HL-60 (cell line): ENCODE measurements around the gene HABP2.

Experiments
- DNase-seq, 2 experiments: peaks; one replicate each; pipeline ENCODE4 v3.0.0-alpha.2; 2010 to 2020; ENCODE audit warnings: low read depth in 1 of 2, low spot score in 1 of 2
- H3K27ac ChIP-seq: fragments of 250-450 bp; sonication (Bioruptor Pico); replicated peaks from 2 replicates; pipeline ENCODE4 v1.5.1; 2020; ENCODE audit warnings: mild to moderate bottlenecking, moderate library complexity
- H3K27me3 ChIP-seq: fragments of 250-450 bp; sonication (Bioruptor Pico); 2 replicates; pipeline ENCODE4 v1.5.1; 2021; ENCODE audit warnings: mild to moderate bottlenecking, moderate library complexity; ENCODE audit not compliant: insufficient read depth, poor library complexity, severe bottlenecking
- H3K4me3 ChIP-seq: replicated peaks from 2 replicates; pipeline ENCODE4 v1.5.1; 2011; ENCODE audit warnings: mild to moderate bottlenecking, control low read depth, low read length; ENCODE audit not compliant: insufficient read depth
- CTCF ChIP-seq: IDR thresholded peaks from one replicate; pipeline ENCODE4 v1.5.1; 2011; ENCODE audit warnings: low read length, control low read depth, inconsistent platforms; ENCODE audit not compliant: insufficient read depth
- GABPA ChIP-seq: IDR thresholded peaks from 2 replicates; pipeline ENCODE4 v1.6.1; 2012; ENCODE audit warnings: low read depth
- POLR2AphosphoS5 ChIP-seq: IDR thresholded peaks from 2 replicates; pipeline ENCODE4 v1.6.1; 2012; ENCODE audit warnings: low read depth
- REST ChIP-seq: IDR thresholded peaks from 2 replicates; pipeline ENCODE4 v1.6.1; 2012; ENCODE audit warnings: low read depth; ENCODE audit not compliant: insufficient replicate concordance
- SPI1 ChIP-seq: IDR thresholded peaks from 2 replicates; pipeline ENCODE4 v1.6.1; 2012; ENCODE audit warnings: low read depth, mild to moderate bottlenecking, borderline replicate concordance

The HABP2 gene

DNA sequence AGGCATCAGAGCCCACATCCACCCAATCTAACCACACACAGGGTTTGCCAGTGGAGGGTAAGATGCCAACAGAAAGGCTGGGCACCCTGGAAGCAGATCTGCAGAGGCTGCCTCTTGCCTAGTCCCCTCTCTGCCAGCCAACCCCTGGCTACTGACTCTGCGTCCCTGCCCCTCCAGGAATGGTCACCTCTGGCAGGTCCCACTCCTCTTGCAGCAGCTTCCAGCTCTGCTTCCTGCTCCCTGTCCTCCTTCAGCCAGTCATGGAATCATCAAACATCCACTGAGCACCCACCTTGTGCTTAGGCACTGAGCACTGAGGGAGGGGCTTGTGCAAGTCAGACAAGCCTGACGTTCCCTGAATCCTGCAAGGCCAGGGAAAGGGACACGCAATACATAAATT is 20.1 kb upstream of the HABP2 start:
- no peak overlapping the region for H3K27ac ChIP-seq
- no peak for DNase-seq
- H3K4me3 ChIP-seq = no peak overlapping the region
- TF ChIP-seq POLR2AphosphoS5 = no peak
- no peak for TF ChIP-seq CTCF
- TF ChIP-seq GABPA = no peak
- no peak for TF ChIP-seq REST
- no peak for TF ChIP-seq SPI1
- H3K27me3 ChIP-seq = no peaks in the 10 kb centered on the region

DNA sequence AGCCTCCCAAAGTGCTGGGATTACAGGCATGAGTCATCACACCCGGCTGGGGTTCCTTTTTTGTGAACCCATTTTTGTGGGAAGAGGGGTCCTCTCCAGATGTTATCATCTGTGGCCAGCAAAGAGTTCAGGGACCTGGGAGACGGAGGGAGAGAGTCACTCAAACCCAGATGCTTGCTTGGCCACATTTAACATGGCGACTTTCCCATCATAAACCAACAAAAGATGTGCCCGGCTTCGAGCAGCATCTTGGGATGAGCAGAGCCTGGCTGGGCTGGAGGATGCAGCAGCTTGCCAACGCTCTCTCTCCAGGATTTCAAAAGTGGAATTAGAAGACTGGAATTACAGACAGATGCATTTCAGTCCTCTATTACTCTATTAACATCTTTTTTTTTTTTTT is 19.1 kb upstream of the HABP2 start:
- no peak for DNase-seq
- no peaks in the 10 kb centered on the region for H3K27me3 ChIP-seq
- H3K4me3 ChIP-seq = no peak overlapping the region
- H3K27ac ChIP-seq = no peak overlapping the region
- no peak for TF ChIP-seq CTCF
- TF ChIP-seq POLR2AphosphoS5 = no peak
- TF ChIP-seq SPI1 = no peak
- no peak for TF ChIP-seq REST
- no peak for TF ChIP-seq GABPA

DNA sequence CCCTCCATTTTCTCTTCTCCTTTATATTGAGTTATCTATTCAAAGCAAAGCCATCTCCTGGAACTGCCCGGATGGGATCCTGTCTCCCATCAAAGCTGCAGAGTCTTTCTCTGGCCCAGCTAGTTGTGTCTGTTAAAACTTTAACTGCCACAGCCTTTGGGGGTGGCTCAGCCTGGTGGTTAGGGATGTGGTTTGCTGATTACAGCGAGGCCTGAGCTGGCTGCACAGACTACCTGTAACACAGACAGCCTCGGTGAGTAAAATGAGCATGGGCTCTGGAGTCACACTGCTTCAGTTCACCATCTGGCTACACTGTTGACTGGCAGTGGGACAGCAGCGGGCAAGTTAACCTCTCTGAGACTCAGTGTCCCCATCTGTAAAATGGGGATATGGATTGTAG is 18.4 kb upstream of the HABP2 start:
- Histone ChIP-seq H3K27me3 (no peaks in the 10 kb centered on the region), H3K4me3 (no peak overlapping the region), H3K27ac (no peak overlapping the region)
- no peak for DNase-seq
- no peak for TF ChIP-seq SPI1
- TF ChIP-seq CTCF = no peak
- TF ChIP-seq POLR2AphosphoS5 = no peak
- TF ChIP-seq REST = no peak
- no peak for TF ChIP-seq GABPA
